ENCODE data around the gene FBXL19.

Gene FBXL19

GRCh38 chr16:30922420-30922959 is 882 bp upstream of the FBXL19 start:
- peak overlapping the region; percentile 73 to 81 for H3K4me3 ChIP-seq (replicated peaks in 1 of 2; ENCODE audit: low read depth in 2 of 2, low read length in 2 of 2)
- no peak for TF ChIP-seq CTCF (IDR thresholded peaks at IDR 0.05; ENCODE audit: low read depth, low read length)
- DNase-seq (ENCODE audit: low read depth in 2 of 2): peak; percentile 100

GRCh38 chr16:30922960-30923535 is 324 bp upstream of the FBXL19 start:
- no peak for TF ChIP-seq CTCF (IDR thresholded peaks at IDR 0.05; ENCODE audit: low read depth, low read length)
- peak overlapping the region; percentile 75 to 81 for H3K4me3 ChIP-seq (replicated peaks in 1 of 2; ENCODE audit: low read depth in 2 of 2, low read length in 2 of 2)
- DNase-seq (ENCODE audit: low read depth in 2 of 2): peak; percentile 100

- no peak for TF ChIP-seq CTCF (IDR thresholded peaks at IDR 0.05; ENCODE audit: low read depth, low read length)
- H3K4me3 ChIP-seq (replicated peaks in 1 of 2; ENCODE audit: low read depth in 2 of 2, low read length in 2 of 2): peak overlapping the region; percentile 75 to 81
- DNase-seq (ENCODE audit: low read depth in 2 of 2): no peak
Measured at GRCh38 chr16:30924076-30924912, 922 bp downstream of the FBXL19 start.

- DNase-seq (ENCODE audit: low read depth in 2 of 2): no peak
- TF ChIP-seq CTCF (IDR thresholded peaks at IDR 0.05; ENCODE audit: low read depth, low read length): no peak
- peak overlapping the region; percentile 75 to 81 for H3K4me3 ChIP-seq (replicated peaks in 1 of 2; ENCODE audit: low read depth in 2 of 2, low read length in 2 of 2)
Measured at GRCh38 chr16:30924913-30925631, 1.7 kb downstream of the FBXL19 start.

GRCh38 chr16:30925632-30925987 is 2.2 kb downstream of the FBXL19 start:
- no peak for DNase-seq (ENCODE audit: low read depth in 2 of 2)
- no peak overlapping the region for H3K4me3 ChIP-seq (replicated peaks in 1 of 2; ENCODE audit: low read depth in 2 of 2, low read length in 2 of 2)
- no peak for TF ChIP-seq CTCF (IDR thresholded peaks at IDR 0.05; ENCODE audit: low read depth, low read length)

- no peak for DNase-seq (ENCODE audit: low read depth in 2 of 2)
- no peak overlapping the region for H3K4me3 ChIP-seq (replicated peaks in 1 of 2; ENCODE audit: low read depth in 2 of 2, low read length in 2 of 2)
- no peak for TF ChIP-seq CTCF (IDR thresholded peaks at IDR 0.05; ENCODE audit: low read depth, low read length)
Measured at GRCh38 chr16:30925995-30926811, 2.8 kb downstream of the FBXL19 start.

Measured in cardiac fibroblast (primary cell).